NCI-H1930 (cell line): ENCODE measurements around the gene FAM174C.
"Not testable (repeated sequence)": the region's sequence is repeated elsewhere in the genome, so short reads cannot be mapped to it uniquely, and the experiment has no call there.

ENCODE experiments used
- DNase-seq, 2 experiments: peaks; one replicate each; lab custom pipeline; 2025; lab: John Stamatoyannopoulos, UW

The FAM174C gene

GRCh38 chr19:1302533-1303239 lies 27.4 kb downstream of the FAM174C start:
- DNase-seq, result no peak

- DNase-seq, result no peak
Observed at GRCh38 chr19:1304197-1304924, 29.0 kb downstream of the FAM174C start.

- DNase-seq, result not testable (repeated sequence)
Observed at GRCh38 chr19:1305354-1305753, 30.0 kb downstream of the FAM174C start.

GRCh38 chr19:1307320-1307719 lies 32.0 kb downstream of the FAM174C start:
- DNase-seq, result peak; percentile 70 to 71

GRCh38 chr19:1307755-1308303 lies 32.5 kb downstream of the FAM174C start:
- no peak for DNase-seq

GRCh38 chr19:1308718-1309117 lies 33.4 kb downstream of the FAM174C start:
- peak in 1 of 2 experiments; percentile 27 for DNase-seq

- DNase-seq, result no peak
Observed at GRCh38 chr19:1309977-1310852, 34.9 kb downstream of the FAM174C start.

- no peak for DNase-seq
Observed at GRCh38 chr19:1310853-1311180, 35.5 kb downstream of the FAM174C start.

GRCh38 chr19:1311543-1312091 lies 36.3 kb downstream of the FAM174C start:
- no peak for DNase-seq

GRCh38 chr19:1312767-1313694 lies 37.7 kb downstream of the FAM174C start:
- no peak for DNase-seq

GRCh38 chr19:1313695-1314613 lies 38.6 kb downstream of the FAM174C start:
- DNase-seq, result no peak

- peak in 1 of 2 experiments; percentile 47 for DNase-seq
Observed at GRCh38 chr19:1315470-1316166, 40.3 kb downstream of the FAM174C start.

GRCh38 chr19:1316466-1316865 lies 41.1 kb downstream of the FAM174C start:
- DNase-seq, result no peak

- DNase-seq, result no peak
Observed at GRCh38 chr19:1317274-1318003, 42.1 kb downstream of the FAM174C start.

- DNase-seq, result no peak
Observed at GRCh38 chr19:1318678-1319471, 43.5 kb downstream of the FAM174C start.

GRCh38 chr19:1320282-1320650 lies 44.9 kb downstream of the FAM174C start:
- not testable (repeated sequence) for DNase-seq

- DNase-seq, result no peak
Observed at GRCh38 chr19:1321539-1321938, 46.2 kb downstream of the FAM174C start.
